Endothelial cell of umbilical vein (primary cell): Measurements from ENCODE around the gene WDR37.

Source experiments
- EZH2 ChIP-seq: IDR thresholded peaks from 2 replicates; pipeline ENCODE4 v1.6.1; 2012; ENCODE audit warnings: borderline replicate concordance, low read depth, mild to moderate bottlenecking, moderate library complexity, low read length, inconsistent platforms; ENCODE audit not compliant: severe bottlenecking
- FOS ChIP-seq: IDR thresholded peaks from 2 replicates; pipeline ENCODE4 v1.6.1; 2011; ENCODE audit warnings: mild to moderate bottlenecking, low read length, moderate library complexity, borderline replicate concordance; ENCODE audit not compliant: insufficient read depth
- JUN ChIP-seq: IDR thresholded peaks from 2 replicates; pipeline ENCODE4 v1.6.1; 2011; ENCODE audit warnings: borderline replicate concordance, low read depth; ENCODE audit not compliant: insufficient read length, insufficient read depth
- MYC ChIP-seq: IDR thresholded peaks from one replicate; pipeline ENCODE4 v1.6.1; 2011; ENCODE audit warnings: mild to moderate bottlenecking, low read depth, low read length
- POLR2A ChIP-seq: IDR thresholded peaks from 2 replicates; pipeline ENCODE4 v1.6.1; 2012; ENCODE audit warnings: low read depth, mild to moderate bottlenecking, control low read depth, low read length
- POLR2AphosphoS5 ChIP-seq: IDR thresholded peaks from 2 replicates; pipeline ENCODE4 v1.6.1; 2012; ENCODE audit warnings: low read depth, mild to moderate bottlenecking, control low read depth, low read length, moderate library complexity; ENCODE audit not compliant: insufficient read depth
- TF ChIP-seq, protein P1 (sequence below), 2 donors: IDR thresholded peaks; 1 replicate in 1 of 2; 2 replicates in 1 of 2; pipeline ENCODE4 v1.5.1; 2011; ENCODE audit warnings: low read length in 2 of 2, mild to moderate bottlenecking in 2 of 2, moderate library complexity in 2 of 2, control low read depth in 1 of 2, inconsistent platforms in 1 of 2, low read depth in 1 of 2; ENCODE audit not compliant: insufficient read depth in 1 of 2; ENCODE audit errors: extremely low read depth in 1 of 2

DNA sequence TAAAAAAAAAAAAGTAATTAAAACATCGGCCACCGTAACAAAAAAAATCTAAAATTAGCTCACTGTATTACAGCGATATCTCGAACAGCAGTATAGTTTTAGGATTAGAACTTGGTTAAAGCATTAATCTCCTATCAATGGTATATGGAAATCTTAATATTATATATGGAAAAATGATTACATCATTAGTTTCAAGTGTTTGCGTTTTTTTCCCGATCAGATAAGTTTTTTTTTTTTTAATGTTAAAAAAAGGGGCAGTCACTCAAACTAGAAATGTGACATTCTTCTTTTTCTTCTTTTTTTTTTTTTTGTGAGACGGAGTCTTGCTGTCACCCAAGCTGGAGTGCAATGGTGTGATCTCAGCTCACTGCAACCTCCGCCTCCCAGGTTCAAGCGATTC, 14.7 kb upstream of the WDR37 start:
- TF ChIP-seq, protein P1, sequence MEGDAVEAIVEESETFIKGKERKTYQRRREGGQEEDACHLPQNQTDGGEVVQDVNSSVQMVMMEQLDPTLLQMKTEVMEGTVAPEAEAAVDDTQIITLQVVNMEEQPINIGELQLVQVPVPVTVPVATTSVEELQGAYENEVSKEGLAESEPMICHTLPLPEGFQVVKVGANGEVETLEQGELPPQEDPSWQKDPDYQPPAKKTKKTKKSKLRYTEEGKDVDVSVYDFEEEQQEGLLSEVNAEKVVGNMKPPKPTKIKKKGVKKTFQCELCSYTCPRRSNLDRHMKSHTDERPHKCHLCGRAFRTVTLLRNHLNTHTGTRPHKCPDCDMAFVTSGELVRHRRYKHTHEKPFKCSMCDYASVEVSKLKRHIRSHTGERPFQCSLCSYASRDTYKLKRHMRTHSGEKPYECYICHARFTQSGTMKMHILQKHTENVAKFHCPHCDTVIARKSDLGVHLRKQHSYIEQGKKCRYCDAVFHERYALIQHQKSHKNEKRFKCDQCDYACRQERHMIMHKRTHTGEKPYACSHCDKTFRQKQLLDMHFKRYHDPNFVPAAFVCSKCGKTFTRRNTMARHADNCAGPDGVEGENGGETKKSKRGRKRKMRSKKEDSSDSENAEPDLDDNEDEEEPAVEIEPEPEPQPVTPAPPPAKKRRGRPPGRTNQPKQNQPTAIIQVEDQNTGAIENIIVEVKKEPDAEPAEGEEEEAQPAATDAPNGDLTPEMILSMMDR (IDR thresholded peaks at IDR 0.05; ENCODE audit: extremely low read depth in 1 of 2, insufficient read depth in 1 of 2, low read depth in 1 of 2, low read length in 2 of 2), result no peak
- TF ChIP-seq JUN (no peak), POLR2A (no peak), POLR2AphosphoS5 (no peak), EZH2 (no peak), MYC (no peak), FOS (no peak)
